A549 (cell line): ENCODE results near the gene NXT1. TPM values are rescaled to one million over a fixed set of nuclear protein-coding genes. Genes with fewer than 3 reads are reported as not detected.
A peak's percentile ranks its signal among the peaks of the same experiment; 100 is the strongest.

ENCODE experiments used
- ATAC-seq, 2 experiments: fragments of 200-7000 bp in 1 of 2; fragments of >200 bp in 1 of 2; cut with Nextera tagmentation in 1 of 2; cut with Tn5 transposase in 1 of 2; 3 replicates each; pipeline versions ENCODE4 v1.8.0 to v1.9.1; 2018 to 2020; ENCODE audit warnings: mild to moderate bottlenecking in 1 of 2, moderate library complexity in 1 of 2
- CTCF ChIA-PET: fragments of 300-600 bp; sonication (Branson Sonifier 250); formaldehyde crosslinking; extraction: SDS; loops from one replicate; lab custom pipeline; 2021; ENCODE audit warnings: antibody characterized with exemption, inconsistent platforms; lab: Yijun Ruan, JAX
- POLR2A ChIA-PET: fragments of 350-600 bp; formaldehyde crosslinking; extraction: SDS; loops from one replicate; lab custom pipeline; 2021; ENCODE audit warnings: antibody characterized with exemption, inconsistent platforms; lab: Yijun Ruan, JAX
- DNase-seq, 2 experiments: peaks; one replicate each; pipeline versions ENCODE4 v3.0.0 to v3.0.0-alpha.2; 2011 to 2016; ENCODE audit warnings: low read depth in 1 of 2, low spot score in 1 of 2
- FAIRE-seq: peaks from 2 replicates; lab custom pipeline; 2011; peaks lifted over from hg19 to GRCh38; lab: Jason Lieb, UNC
- H3K27ac ChIP-seq, 2 experiments: fragments of >200 bp; sonication (Bioruptor Twin); formaldehyde crosslinking; 3 replicates each; pipeline ENCODE4 v1.5.1; 2016 to 2017
- H3K4me1 ChIP-seq: fragments of >200 bp; sonication (Bioruptor Twin); formaldehyde crosslinking; 3 replicates; pipeline ENCODE4 v1.6.1; 2016
- H3K4me2 ChIP-seq: fragments of >200 bp; sonication (Bioruptor Twin); formaldehyde crosslinking; 3 replicates; pipeline ENCODE4 v1.6.1; 2016
- H3K4me3 ChIP-seq: fragments of >200 bp; sonication (Bioruptor Twin); formaldehyde crosslinking; 3 replicates; pipeline ENCODE4 v1.5.1; 2016
- H3K9me3 ChIP-seq: fragments of >200 bp; sonication (Bioruptor Twin); formaldehyde crosslinking; 3 replicates; pipeline ENCODE4 v1.6.1; 2016
- CBX8 ChIP-seq: fragments of 200-600 bp; sonication (generic); IDR thresholded peaks from 2 replicates; pipeline ENCODE4 v1.6.1; 2016
- ESRRA ChIP-seq: fragments of 150-350 bp; IDR thresholded peaks from 2 replicates; pipeline ENCODE4 v1.6.1; 2014; ENCODE audit warnings: mild to moderate bottlenecking, low read length, borderline replicate concordance
- FOSB ChIP-seq: fragments of 250-450 bp; sonication (Bioruptor Pico); IDR thresholded peaks from 2 replicates; pipeline ENCODE4 v1.5.0; 2020; ENCODE audit warnings: mild to moderate bottlenecking, moderate library complexity
- HOXA7 ChIP-seq: fragments of 250-450 bp; sonication (Bioruptor Pico); IDR thresholded peaks from 2 replicates; pipeline ENCODE4 v1.5.0; 2020; ENCODE audit warnings: mild to moderate bottlenecking, moderate library complexity
- KDM1A ChIP-seq: fragments of 200-600 bp; sonication (generic); IDR thresholded peaks from 2 replicates; pipeline ENCODE4 v1.6.1; 2016; ENCODE audit warnings: low read depth, mild to moderate bottlenecking
- KDM5A ChIP-seq: fragments of 200-600 bp; sonication (generic); IDR thresholded peaks from 2 replicates; pipeline ENCODE4 v1.6.1; 2016; ENCODE audit warnings: antibody characterized with exemption, mild to moderate bottlenecking
- MAZ ChIP-seq: fragments of 150-350 bp; IDR thresholded peaks from 2 replicates; pipeline ENCODE4 v1.6.1; 2014; ENCODE audit warnings: antibody characterized with exemption, low read depth, low read length, borderline replicate concordance
- MYC ChIP-seq: IDR thresholded peaks from 2 replicates; pipeline ENCODE4 v1.6.1; 2012; ENCODE audit warnings: mild to moderate bottlenecking, inconsistent platforms, low read length, improper control_type of control experiment, borderline replicate concordance
- NR3C1 ChIP-seq: fragments of >200 bp; sonication (Bioruptor Twin); formaldehyde crosslinking; IDR thresholded peaks from 3 replicates; pipeline ENCODE4 v1.6.1; 2017
- PHF8 ChIP-seq: fragments of 200-600 bp; sonication (generic); IDR thresholded peaks from 2 replicates; pipeline ENCODE4 v1.6.1; 2016; ENCODE audit warnings: low read depth, mild to moderate bottlenecking, antibody characterized with exemption, moderate library complexity, borderline replicate concordance
- RFX5 ChIP-seq: fragments of 450-650 bp; IDR thresholded peaks from 2 replicates; pipeline ENCODE4 v1.7.1; 2014; ENCODE audit warnings: antibody characterized with exemption, mild to moderate bottlenecking, moderate library complexity
- SMC3 ChIP-seq: fragments of >200 bp; sonication (Bioruptor Twin); formaldehyde crosslinking; IDR thresholded peaks from 3 replicates; pipeline ENCODE4 v1.6.1; 2018; ENCODE audit warnings: inconsistent platforms
- ZFP36 ChIP-seq: fragments of 450-650 bp; IDR thresholded peaks from 2 replicates; pipeline ENCODE4 v1.6.1; 2014; ENCODE audit warnings: borderline replicate concordance; ENCODE audit not compliant: partially characterized antibody
- WGBS: methylation state at CpG from one replicate; pipeline ENCODE4 v1.1.6; 2017; ENCODE audit errors: missing lambda C conversion rate; 5-methylcytosine and 5-hydroxymethylcytosine counted together
- polyA plus RNA-seq, 4 experiments: library from polyadenylated mRNA; depleted of rRNA in 3 of 4; stranded (reverse); fragments of >200 nt; fragmentation: RNase III in 1 of 4; extraction: RNeasy Plus Mini Kit Qiagen cat#74134 plus additional on column Dnase treatment in 1 of 4; gene quantifications; 2 replicates in 3 of 4; 3 replicates in 1 of 4; pipeline ENCODE4 v1.2.3, GENCODE V29; 2011 to 2017
- TF ChIP-seq, protein P1 (sequence below): fragments of >200 bp; sonication (Bioruptor Twin); formaldehyde crosslinking; IDR thresholded peaks from 3 replicates; pipeline ENCODE4 v1.6.1; 2016
- TF ChIP-seq, protein P2 (sequence below): fragments of 450-650 bp; IDR thresholded peaks from 2 replicates; pipeline ENCODE4 v1.6.1; 2014; ENCODE audit warnings: antibody characterized with exemption
- TF ChIP-seq, protein P3 (sequence below): fragments of 250-450 bp; sonication (Bioruptor Pico); IDR thresholded peaks from 2 replicates; pipeline ENCODE4 v1.5.0; 2020; ENCODE audit warnings: low read depth, mild to moderate bottlenecking, moderate library complexity
- TF ChIP-seq, protein P4 (sequence below): IDR thresholded peaks from 2 replicates; pipeline ENCODE4 v1.6.1; 2012
- TF ChIP-seq, protein P5 (sequence below): fragments of 150-350 bp; IDR thresholded peaks from 2 replicates; pipeline ENCODE4 v1.6.1; 2014; ENCODE audit warnings: low read depth, mild to moderate bottlenecking, low read length
- TF ChIP-seq, protein P6 (sequence below): fragments of >200 bp; sonication (Bioruptor Twin); formaldehyde crosslinking; IDR thresholded peaks from 2 replicates; pipeline ENCODE4 v1.6.1; 2016

The NXT1 gene
- polyA plus RNA-seq, 2 of the 4 experiments (the other 2 are of a cell fraction), result 45.1 to 71.8 TPM

DNA sequence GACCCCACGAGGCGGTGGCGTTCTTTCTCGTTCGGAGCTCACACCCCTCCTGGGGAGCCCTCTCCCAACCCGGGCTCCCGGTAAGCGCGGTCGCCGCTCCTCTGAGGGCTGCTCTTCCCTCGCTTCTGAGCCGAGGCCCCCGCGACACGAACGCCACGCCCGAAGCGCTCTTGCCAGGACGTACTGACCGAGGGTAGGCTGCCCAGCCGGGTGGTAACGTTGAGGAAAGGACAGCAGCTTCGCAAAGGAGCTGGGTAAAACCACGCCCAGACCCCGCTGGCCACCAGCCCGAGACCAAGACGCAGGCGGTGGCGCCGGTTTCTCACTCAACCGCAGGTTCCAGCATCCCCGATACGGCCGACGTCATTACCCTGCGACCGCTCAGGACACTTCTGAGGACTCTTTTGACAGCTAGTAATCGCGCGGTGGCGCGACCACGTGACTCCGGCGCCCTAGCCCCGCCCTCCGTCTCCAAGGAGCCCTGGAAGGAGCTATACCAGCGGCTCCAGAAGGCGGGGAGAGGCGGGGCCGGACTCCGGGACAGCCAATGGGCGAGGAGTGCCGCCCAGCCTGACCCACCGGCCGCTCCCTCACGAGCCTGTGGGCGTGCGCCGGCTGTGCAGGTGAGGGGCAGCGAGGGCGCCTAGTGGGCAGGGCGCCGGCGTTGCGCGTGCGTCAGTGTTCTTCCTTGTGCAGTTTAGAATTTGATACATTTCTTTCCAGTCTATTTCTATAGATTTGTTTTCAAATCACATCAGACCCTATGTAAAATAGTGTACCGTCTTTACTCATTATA is 7.4 kb downstream of the NXT1 start (continued):
- TF ChIP-seq, protein P1, sequence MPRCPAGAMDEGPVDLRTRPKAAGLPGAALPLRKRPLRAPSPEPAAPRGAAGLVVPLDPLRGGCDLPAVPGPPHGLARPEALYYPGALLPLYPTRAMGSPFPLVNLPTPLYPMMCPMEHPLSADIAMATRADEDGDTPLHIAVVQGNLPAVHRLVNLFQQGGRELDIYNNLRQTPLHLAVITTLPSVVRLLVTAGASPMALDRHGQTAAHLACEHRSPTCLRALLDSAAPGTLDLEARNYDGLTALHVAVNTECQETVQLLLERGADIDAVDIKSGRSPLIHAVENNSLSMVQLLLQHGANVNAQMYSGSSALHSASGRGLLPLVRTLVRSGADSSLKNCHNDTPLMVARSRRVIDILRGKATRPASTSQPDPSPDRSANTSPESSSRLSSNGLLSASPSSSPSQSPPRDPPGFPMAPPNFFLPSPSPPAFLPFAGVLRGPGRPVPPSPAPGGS, result peak; percentile 21; the same call in 1 of the 3 replicates
- TF ChIP-seq, protein P2, sequence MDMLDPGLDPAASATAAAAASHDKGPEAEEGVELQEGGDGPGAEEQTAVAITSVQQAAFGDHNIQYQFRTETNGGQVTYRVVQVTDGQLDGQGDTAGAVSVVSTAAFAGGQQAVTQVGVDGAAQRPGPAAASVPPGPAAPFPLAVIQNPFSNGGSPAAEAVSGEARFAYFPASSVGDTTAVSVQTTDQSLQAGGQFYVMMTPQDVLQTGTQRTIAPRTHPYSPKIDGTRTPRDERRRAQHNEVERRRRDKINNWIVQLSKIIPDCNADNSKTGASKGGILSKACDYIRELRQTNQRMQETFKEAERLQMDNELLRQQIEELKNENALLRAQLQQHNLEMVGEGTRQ, result peak; percentile 98
- TF ChIP-seq RFX5, result no peak; the same call in none of the 2 replicates

DNA sequence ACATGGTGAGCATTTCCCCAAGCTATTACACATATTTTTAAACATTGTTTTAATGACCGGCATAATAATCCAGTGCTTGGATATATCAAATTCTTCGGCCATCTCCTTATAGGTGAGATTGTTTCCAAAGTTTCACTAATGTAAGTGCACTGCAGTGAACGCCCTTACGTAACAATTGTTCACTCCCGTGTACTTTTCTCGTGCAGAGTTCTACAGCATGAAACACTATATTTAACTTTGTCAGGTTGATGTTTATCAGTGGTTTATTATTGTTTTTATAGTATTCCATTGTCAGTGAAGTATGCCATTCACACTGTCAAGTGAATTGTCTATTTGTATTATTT is 7.9 kb downstream of the NXT1 start:
- DNase-seq, result no peak
- Histone ChIP-seq H3K4me3 (peak overlapping the region; percentile 44), H3K9me3 (no peaks in the 10 kb centered on the region)
- WGBS, result 14% methylated on average over 6 of the region's 6 CpGs
- TF ChIP-seq, protein P3, sequence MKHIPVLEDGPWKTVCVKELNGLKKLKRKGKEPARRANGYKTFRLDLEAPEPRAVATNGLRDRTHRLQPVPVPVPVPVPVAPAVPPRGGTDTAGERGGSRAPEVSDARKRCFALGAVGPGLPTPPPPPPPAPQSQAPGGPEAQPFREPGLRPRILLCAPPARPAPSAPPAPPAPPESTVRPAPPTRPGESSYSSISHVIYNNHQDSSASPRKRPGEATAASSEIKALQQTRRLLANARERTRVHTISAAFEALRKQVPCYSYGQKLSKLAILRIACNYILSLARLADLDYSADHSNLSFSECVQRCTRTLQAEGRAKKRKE, result no peak
- 0 out of 2 replicates have a peak, but pooled peaks have one; percentile 39 for TF ChIP-seq PHF8
- TF ChIP-seq, all 56 proteins: peak for 1
- H3K4me2 ChIP-seq, result peak overlapping the region; percentile 90
- ChIA-PET POLR2A (interaction anchor here (1.0 to 5.7 kb wide), 4 partner anchors 8 to 667 kb away, joined by 4 to 92 read pairs (median 6); partner anchors contain the start of genes NAPB and NXT1), CTCF (interaction anchor here (0.8 to 2.8 kb wide), 9 partner anchors 9 to 674 kb away, joined by 3 to 20 read pairs (median 4); partner anchors contain the start of gene NXT1)
- ATAC-seq, result no peak
- H3K4me1 ChIP-seq, result peaks cover 26% of the 10 kb centered on the region
- H3K27ac ChIP-seq, result peak overlapping the region; percentile 70 to 74
- FAIRE-seq, result no peak

DNA sequence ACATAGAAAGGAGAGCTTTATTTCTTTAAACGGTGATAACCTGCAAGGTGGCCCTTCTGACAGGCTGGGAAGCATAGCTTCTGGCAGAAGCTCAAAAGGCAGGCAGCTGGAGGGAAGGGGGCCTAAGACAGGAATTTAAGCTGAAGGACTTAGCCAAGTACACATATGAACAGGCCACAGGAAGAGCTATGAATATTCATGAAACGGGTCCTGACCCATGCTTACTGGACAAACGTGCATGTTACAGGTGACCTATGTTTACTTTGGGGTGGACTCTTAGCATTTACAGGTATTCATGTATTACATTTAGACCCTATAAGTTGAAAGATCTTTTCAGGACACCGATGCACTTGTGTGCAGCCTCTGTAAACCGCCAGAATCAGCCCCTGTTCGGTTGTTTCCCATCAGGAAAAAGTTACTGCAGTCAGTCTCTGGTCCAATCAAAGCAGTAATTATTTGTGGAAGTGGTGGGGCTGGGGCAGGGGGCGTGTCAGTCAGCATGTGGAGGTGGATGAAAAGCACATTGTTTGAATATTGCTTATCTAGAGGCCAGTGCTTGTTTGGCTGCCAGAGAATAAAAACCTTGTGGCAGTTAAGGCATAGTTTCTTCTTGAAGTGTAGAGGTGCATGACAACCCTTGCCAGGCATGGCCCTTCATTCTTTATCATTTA is 8.5 kb downstream of the NXT1 start:
- POLR2A ChIA-PET, result interaction anchor here (1.8 to 5.7 kb wide), 2 partner anchors 9 to 667 kb away, joined by 4 to 92 read pairs; partner anchors contain the start of gene NXT1
- FAIRE-seq (no peak), ATAC-seq (no peak), DNase-seq (no peak)
- TF ChIP-seq FOSB (CRISPR knock-in tag), result no peak
- TF ChIP-seq, protein P4, sequence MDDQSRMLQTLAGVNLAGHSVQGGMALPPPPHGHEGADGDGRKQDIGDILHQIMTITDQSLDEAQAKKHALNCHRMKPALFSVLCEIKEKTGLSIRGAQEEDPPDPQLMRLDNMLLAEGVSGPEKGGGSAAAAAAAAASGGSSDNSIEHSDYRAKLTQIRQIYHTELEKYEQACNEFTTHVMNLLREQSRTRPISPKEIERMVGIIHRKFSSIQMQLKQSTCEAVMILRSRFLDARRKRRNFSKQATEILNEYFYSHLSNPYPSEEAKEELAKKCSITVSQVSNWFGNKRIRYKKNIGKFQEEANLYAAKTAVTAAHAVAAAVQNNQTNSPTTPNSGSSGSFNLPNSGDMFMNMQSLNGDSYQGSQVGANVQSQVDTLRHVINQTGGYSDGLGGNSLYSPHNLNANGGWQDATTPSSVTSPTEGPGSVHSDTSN, result no peak
- TF ChIP-seq MYC, result no peak
- TF ChIP-seq HOXA7, result no peak
- no peak for TF ChIP-seq NR3C1
- TF ChIP-seq, protein P2, result no peak
- TF ChIP-seq SMC3, result no peak
- no peak for TF ChIP-seq RFX5
- no peak for TF ChIP-seq CBX8
- no peak for TF ChIP-seq ZFP36
- TF ChIP-seq PHF8, result no peak
- TF ChIP-seq ESRRA, result no peak
- no peak for TF ChIP-seq KDM5A
- TF ChIP-seq, protein P5, sequence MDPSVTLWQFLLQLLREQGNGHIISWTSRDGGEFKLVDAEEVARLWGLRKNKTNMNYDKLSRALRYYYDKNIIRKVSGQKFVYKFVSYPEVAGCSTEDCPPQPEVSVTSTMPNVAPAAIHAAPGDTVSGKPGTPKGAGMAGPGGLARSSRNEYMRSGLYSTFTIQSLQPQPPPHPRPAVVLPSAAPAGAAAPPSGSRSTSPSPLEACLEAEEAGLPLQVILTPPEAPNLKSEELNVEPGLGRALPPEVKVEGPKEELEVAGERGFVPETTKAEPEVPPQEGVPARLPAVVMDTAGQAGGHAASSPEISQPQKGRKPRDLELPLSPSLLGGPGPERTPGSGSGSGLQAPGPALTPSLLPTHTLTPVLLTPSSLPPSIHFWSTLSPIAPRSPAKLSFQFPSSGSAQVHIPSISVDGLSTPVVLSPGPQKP, result no peak
- TF ChIP-seq, protein P6, sequence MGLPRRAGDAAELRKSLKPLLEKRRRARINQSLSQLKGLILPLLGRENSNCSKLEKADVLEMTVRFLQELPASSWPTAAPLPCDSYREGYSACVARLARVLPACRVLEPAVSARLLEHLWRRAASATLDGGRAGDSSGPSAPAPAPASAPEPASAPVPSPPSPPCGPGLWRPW, result no peak
- TF ChIP-seq KDM1A, result no peak
- no peak for TF ChIP-seq MAZ
- CTCF ChIA-PET, result interaction anchor here (1.1 to 2.8 kb wide), 7 partner anchors 9 to 667 kb away, joined by 3 to 20 read pairs (median 5); partner anchors contain the start of gene NXT1
- Histone ChIP-seq H3K9me3 (no peaks in the 10 kb centered on the region), H3K27ac (peak overlapping the region; percentile 70 to 74; a peak in 5 of 6 replicates), H3K4me3 (peak overlapping the region; percentile 44; the same call in 1 of the 3 replicates), H3K4me1 (peaks cover 30% of the 10 kb centered on the region), H3K4me2 (peak overlapping the region; percentile 90)
- 67% methylated on average over 7 of the region's 7 CpGs for WGBS
